CD4-positive, alpha-beta memory T cell (primary cell): ENCODE results near the gene STK32C. TPM values are rescaled to one million over a fixed set of nuclear protein-coding genes. Genes with fewer than 3 reads are reported as not detected.
"Not testable (repeated sequence)": the region's sequence is repeated elsewhere in the genome, so short reads cannot be mapped to it uniquely, and the experiment has no call there.

ENCODE experiments used
- CTCF ChIA-PET: fragments of 350-600 bp; sonication (Branson Sonifier 250); formaldehyde crosslinking; loops from one replicate; lab custom pipeline; 2021; ENCODE audit warnings: inconsistent platforms; ENCODE audit not compliant: partially characterized antibody; lab: Charles Lee
- POLR2A ChIA-PET: fragments of 350-600 bp; sonication (Branson Sonifier 250); formaldehyde crosslinking; loops from one replicate; lab custom pipeline; 2021; ENCODE audit not compliant: partially characterized antibody; lab: Charles Lee
- DNase-seq, 5 donors: peaks; one replicate each; pipeline versions ENCODE4 v3.0.0 to v3.0.0-alpha.2; 2020 to 2022; ENCODE audit warnings: mixed read lengths in 1 of 5
- H3K27ac ChIP-seq: one replicate; pipeline ENCODE4 v1.7.0; 2013; ENCODE audit warnings: low read depth, low read length
- H3K27me3 ChIP-seq: 2 replicates; pipeline ENCODE4 v1.7.0; 2013; ENCODE audit warnings: mild to moderate bottlenecking, low read length, moderate library complexity; ENCODE audit not compliant: insufficient read depth
- H3K36me3 ChIP-seq: 2 replicates; pipeline ENCODE4 v1.7.0; 2013; ENCODE audit warnings: mild to moderate bottlenecking, low read length, moderate library complexity; ENCODE audit not compliant: insufficient read depth
- H3K4me1 ChIP-seq: 2 replicates; pipeline ENCODE4 v1.7.0; 2013; ENCODE audit warnings: mild to moderate bottlenecking, low read length, moderate library complexity; ENCODE audit not compliant: insufficient read depth
- H3K4me3 ChIP-seq, 2 donors: one replicate each; pipeline ENCODE4 v1.7.0; 2013; ENCODE audit warnings: low read length in 2 of 2, mild to moderate bottlenecking in 1 of 2
- H3K9me3 ChIP-seq, 2 donors: one replicate each; pipeline ENCODE4 v1.7.0; 2013; ENCODE audit warnings: low read length in 2 of 2, control low read depth in 1 of 2; ENCODE audit not compliant: control insufficient read depth in 1 of 2
- H3K27ac Mint-ChIP-seq, 7 donors: one replicate each; pipeline ENCODE4 v1.8.0; 2020 to 2021; ENCODE audit warnings: mixed read lengths in 7 of 7, mild to moderate bottlenecking in 6 of 7, inconsistent platforms in 3 of 7, moderate library complexity in 3 of 7
- H3K27me3 Mint-ChIP-seq, 2 donors: one replicate each; pipeline ENCODE4 v1.8.0; 2020 to 2021; ENCODE audit warnings: mixed read lengths in 2 of 2
- H3K36me3 Mint-ChIP-seq, 2 donors: one replicate each; pipeline ENCODE4 v1.8.0; 2020 to 2021; ENCODE audit warnings: mixed read lengths in 2 of 2, inconsistent platforms in 1 of 2, mild to moderate bottlenecking in 1 of 2
- H3K4me1 Mint-ChIP-seq, 4 donors: one replicate each; pipeline ENCODE4 v1.8.0; 2020 to 2021; ENCODE audit warnings: mixed read lengths in 4 of 4, mild to moderate bottlenecking in 1 of 4
- H3K4me3 Mint-ChIP-seq, 8 donors: one replicate each; pipeline ENCODE4 v1.8.0; 2020 to 2021; ENCODE audit warnings: mixed read lengths in 8 of 8, mild to moderate bottlenecking in 7 of 8, moderate library complexity in 6 of 8, inconsistent platforms in 3 of 8
- H3K9me3 Mint-ChIP-seq, 8 donors: one replicate each; pipeline ENCODE4 v1.8.0; 2020 to 2021; ENCODE audit warnings: mixed read lengths in 8 of 8, mild to moderate bottlenecking in 5 of 8, inconsistent platforms in 3 of 8, moderate library complexity in 1 of 8
- intact Hi-C: fragments of 100-400 bp; cut with micrococcal nuclease; formaldehyde crosslinking; loops from one replicate; pipeline ENCODE4 v1.15.1; 2023
- polyA plus RNA-seq, 2 donors: library from polyadenylated mRNA; unstranded; fragments of 300-500 nt; fragmentation: Illumina TruSeq; gene quantifications; one replicate each; pipeline ENCODE4 v1.2.3, GENCODE V29; 2021
- total RNA-seq, 2 experiments: library from RNA; stranded (reverse); gene quantifications; one replicate each; pipeline ENCODE4 v1.2.3, GENCODE V29; 2021

STK32C gene
- total and polyA plus RNA-seq, 4 experiments from 2014 or later: 7.5 to 14.7 (median 10.6) TPM

DNA sequence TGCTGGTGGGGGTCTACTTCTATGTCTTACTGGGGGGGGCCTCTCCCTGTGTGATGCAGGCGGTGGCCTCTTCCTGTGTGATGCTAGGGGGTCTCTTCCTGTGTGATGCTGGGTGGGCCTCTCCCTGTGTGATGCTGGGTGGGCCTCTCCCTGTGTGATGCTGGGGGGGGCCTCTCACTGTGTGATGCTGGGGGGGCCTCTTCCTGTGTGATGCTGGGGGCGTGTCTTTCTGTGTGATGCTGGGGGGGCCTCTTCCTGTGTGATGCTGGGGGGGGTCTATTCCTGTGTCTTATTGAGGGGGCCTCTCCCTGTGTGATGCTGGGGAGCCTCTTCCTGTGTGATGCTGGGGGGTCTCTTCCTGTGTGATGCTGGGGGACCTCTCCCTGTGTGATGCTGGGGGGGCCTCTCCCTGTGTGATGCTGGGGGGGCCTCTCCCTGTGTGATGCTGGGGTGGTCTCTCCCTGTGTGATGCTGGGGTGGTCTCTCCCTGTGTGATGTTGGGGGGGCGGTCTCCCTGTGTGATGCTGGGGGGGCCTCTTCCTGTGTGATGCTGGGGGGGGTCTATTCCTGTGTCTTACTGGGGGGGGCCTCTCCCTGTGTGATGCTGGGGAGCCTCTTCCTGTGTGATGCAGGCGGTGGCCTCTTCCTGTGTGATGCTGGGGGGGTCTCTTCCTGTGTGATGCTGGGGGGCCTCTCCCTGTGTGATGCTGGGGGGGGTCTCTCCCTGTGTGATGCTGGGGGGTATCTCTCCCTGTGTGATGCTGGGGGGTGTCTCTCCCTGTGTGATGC lies 146.7 kb downstream of the STK32C start:
- H3K9me3 Mint-ChIP-seq, POLR2A ChIA-PET, H3K4me3 ChIP-seq, H3K36me3 ChIP-seq, CTCF ChIA-PET, H3K27me3 Mint-ChIP-seq, intact Hi-C loops, H3K9me3 ChIP-seq, H3K36me3 Mint-ChIP-seq, H3K27me3 ChIP-seq: not testable (repeated sequence)
- Histone ChIP-seq H3K27ac (peak overlapping the region; percentile 76), H3K4me1 (peaks cover 32% of the 10 kb centered on the region)
- peak in 4 of 5 donors; percentile 34 to 83 (median 46) for DNase-seq
- Mint-ChIP-seq H3K27ac (peak overlapping the region in 5 of 7 donors; percentile 90 to 98 (median 96)), H3K4me1 (peaks cover 19 to 51% (median 37%) of the 10 kb centered on the region in 4 donors), H3K4me3 (peak overlapping the region in 5 of 8 donors; percentile 13 to 54 (median 25))

DNA sequence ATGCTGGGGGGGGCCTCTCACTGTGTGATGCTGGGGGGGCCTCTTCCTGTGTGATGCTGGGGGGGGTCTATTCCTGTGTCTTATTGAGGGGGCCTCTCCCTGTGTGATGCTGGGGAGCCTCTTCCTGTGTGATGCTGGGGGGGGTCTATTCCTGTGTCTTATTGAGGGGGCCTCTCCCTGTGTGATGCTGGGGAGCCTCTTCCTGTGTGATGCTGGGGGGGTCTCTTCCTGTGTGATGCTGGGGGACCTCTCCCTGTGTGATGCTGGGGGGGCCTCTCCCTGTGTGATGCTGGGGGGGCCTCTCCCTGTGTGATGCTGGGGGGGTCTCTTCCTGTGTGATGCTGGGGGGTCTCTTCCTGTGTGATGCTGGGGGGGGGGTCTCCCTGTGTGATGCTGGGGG lies 147.5 kb downstream of the STK32C start:
- H3K36me3 Mint-ChIP-seq, H3K36me3 ChIP-seq, intact Hi-C loops, H3K9me3 Mint-ChIP-seq, H3K27me3 ChIP-seq, H3K4me3 Mint-ChIP-seq, H3K27me3 Mint-ChIP-seq, H3K4me3 ChIP-seq, H3K9me3 ChIP-seq, CTCF ChIA-PET, POLR2A ChIA-PET: not testable (repeated sequence)
- H3K4me1 ChIP-seq: peaks cover 32% of the 10 kb centered on the region
- H3K27ac Mint-ChIP-seq: peak overlapping the region in 4 of 7 donors; percentile 99 to 100 (median 100)
- H3K27ac ChIP-seq: peak overlapping the region; percentile 97
- peak in 2 of 5 donors; percentile 13 to 68 for DNase-seq
- H3K4me1 Mint-ChIP-seq: peaks cover 19 to 51% (median 37%) of the 10 kb centered on the region in 4 donors

DNA sequence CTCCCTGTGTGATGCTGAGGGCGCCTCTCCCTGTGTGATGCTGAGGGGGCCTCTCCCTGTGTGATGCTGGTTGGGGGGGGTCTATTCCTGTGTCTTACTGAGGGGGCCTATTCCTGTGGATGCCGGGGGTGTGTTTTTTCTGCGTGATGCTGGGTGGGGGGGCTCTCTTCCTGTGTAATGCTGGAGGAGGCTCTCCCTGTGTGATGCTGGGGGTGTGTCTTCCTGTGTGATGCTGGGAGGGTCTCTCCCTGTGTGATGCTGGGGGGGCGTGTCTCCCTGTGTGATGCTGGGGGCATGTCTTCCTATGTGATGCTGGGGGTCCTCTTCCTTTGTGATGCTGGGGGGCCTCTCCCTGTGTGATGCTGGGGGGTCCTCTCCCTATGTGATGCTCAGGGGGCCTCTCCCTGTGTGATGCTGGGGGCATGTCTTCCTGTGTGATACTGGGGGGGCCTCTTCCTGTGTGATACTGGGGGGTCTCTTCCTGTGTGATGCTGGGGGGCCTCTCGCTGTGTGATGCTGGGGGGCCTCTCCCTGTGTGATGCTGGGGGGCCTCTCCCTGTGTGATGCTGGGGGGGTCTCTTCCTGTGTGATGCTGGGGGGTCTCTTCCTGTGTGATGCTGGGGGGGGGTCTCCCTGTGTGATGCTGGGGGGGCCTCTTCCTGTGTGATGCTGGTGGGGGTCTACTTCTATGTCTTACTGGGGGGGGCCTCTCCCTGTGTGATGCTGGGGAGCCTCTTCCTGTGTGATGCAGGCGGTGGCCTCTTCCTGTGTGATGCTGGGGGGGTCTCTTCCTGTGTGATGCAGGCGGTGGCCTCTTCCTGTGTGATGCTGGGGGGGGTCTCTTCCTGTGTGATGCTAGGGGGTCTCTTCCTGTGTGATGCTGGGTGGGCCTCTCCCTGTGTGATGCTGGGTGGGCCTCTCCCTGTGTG lies 148.2 kb downstream of the STK32C start:
- POLR2A ChIA-PET, H3K9me3 Mint-ChIP-seq, H3K36me3 Mint-ChIP-seq, CTCF ChIA-PET, H3K27me3 Mint-ChIP-seq, H3K36me3 ChIP-seq, H3K27me3 ChIP-seq, H3K9me3 ChIP-seq: not testable (repeated sequence)
- H3K4me3 ChIP-seq: peak overlapping the region in 1 of 2 donors; percentile 4
- intact Hi-C loops: loop anchor here (2.0 to 5.0 kb wide), 3 partner anchors 148 to 377 kb away; partner anchors contain the start of genes INPP5A and STK32C
- peaks cover 32% of the 10 kb centered on the region for H3K4me1 ChIP-seq
- peaks cover 19 to 49% (median 36%) of the 10 kb centered on the region in 4 donors for H3K4me1 Mint-ChIP-seq
- peak overlapping the region; percentile 94 to 100 (median 99) for H3K27ac Mint-ChIP-seq
- peak overlapping the region; percentile 97 for H3K27ac ChIP-seq
- H3K4me3 Mint-ChIP-seq: peak overlapping the region; percentile 45 to 79 (median 72)
- DNase-seq: peak; percentile 67 to 95 (median 75)

DNA sequence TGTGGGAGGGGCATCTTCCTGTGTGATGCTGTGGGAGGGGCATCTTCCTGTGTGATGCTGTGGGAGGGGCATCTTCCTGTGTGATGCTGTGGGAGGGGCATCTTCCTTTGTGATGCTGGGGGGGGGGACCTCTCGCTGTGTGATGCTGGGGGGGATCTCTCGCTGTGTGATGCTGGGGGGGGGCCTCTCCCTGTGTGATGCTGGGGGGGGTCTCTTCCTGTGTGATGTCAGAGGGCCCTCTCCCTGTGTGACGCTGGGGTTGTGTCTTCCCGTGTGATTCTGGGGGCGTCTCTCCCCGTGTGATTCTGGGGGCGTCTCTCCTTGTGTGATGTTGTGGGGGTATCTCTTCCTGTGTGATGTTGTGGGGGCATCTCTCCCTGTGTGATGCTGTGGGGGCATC lies 148.9 kb downstream of the STK32C start:
- ChIA-PET POLR2A (no interaction called here), CTCF (no interaction called here)
- intact Hi-C loops: loop anchor here (2.0 to 5.0 kb wide), 3 partner anchors 148 to 378 kb away; partner anchors contain the start of genes INPP5A and STK32C
- H3K36me3 ChIP-seq: no peaks in the 10 kb centered on the region
- Mint-ChIP-seq H3K4me3 (peak overlapping the region; percentile 45 to 79 (median 72)), H3K27me3 (no peaks in the 10 kb centered on the region), H3K9me3 (peaks cover 0 to 9% (median 0%) of the 10 kb centered on the region in 8 donors), H3K27ac (peak overlapping the region; percentile 94 to 100 (median 99)), H3K4me1 (peaks cover 18 to 44% (median 34%) of the 10 kb centered on the region in 4 donors), H3K36me3 (no peaks in the 10 kb centered on the region)
- H3K27me3 ChIP-seq: no peaks in the 10 kb centered on the region
- DNase-seq: peak; percentile 47 to 88 (median 72)
- H3K9me3 ChIP-seq: no peaks in the 10 kb centered on the region
- peak overlapping the region; percentile 97 for H3K27ac ChIP-seq
- H3K4me1 ChIP-seq: peaks cover 32% of the 10 kb centered on the region
- peak overlapping the region in 1 of 2 donors; percentile 4 for H3K4me3 ChIP-seq

DNA sequence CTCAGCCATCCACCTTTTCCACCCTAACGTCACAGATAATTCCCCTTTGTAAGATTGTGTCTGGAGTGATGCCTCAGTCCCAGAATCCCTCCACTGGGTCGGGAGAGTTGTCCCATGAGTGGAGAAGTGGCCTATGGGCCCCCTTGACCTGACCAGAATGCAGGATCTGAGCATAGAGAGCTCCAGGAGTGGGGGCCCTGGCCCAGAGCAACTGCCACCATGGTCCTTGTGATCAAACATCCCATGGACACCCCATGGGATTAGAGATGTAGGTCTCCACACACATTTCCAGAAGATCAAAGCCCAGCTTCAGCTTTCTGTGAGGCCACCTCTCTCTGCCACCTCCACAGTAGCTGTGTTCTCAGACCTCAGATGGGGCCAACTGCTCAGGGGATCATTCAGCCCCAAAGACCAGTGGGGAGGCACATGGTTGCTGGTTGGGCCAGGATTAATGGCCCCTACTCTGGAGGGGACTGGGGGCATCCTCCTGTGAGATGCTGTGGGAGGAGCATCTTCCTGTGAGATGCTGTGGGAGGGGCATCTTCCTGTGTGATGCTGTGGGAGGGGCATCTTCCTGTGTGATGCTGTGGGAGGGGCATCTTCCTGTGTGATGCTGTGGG lies 149.5 kb downstream of the STK32C start:
- intact Hi-C loops: loop anchor here (2.0 to 5.0 kb wide), 3 partner anchors 149 to 379 kb away; partner anchors contain the start of genes INPP5A and STK32C
- Mint-ChIP-seq H3K9me3 (peaks cover 0 to 9% (median 0%) of the 10 kb centered on the region in 8 donors), H3K27me3 (no peaks in the 10 kb centered on the region), H3K4me1 (peaks cover 14 to 40% (median 33%) of the 10 kb centered on the region in 4 donors), H3K4me3 (peak overlapping the region in 4 of 8 donors; percentile 7 to 54 (median 12)), H3K27ac (peak overlapping the region; percentile 93 to 96 (median 94)), H3K36me3 (no peaks in the 10 kb centered on the region)
- POLR2A ChIA-PET: no interaction called here
- Histone ChIP-seq H3K27me3 (no peaks in the 10 kb centered on the region), H3K4me3 (no peak overlapping the region), H3K27ac (peak overlapping the region; percentile 97), H3K9me3 (no peaks in the 10 kb centered on the region), H3K4me1 (peaks cover 32% of the 10 kb centered on the region), H3K36me3 (no peaks in the 10 kb centered on the region)
- CTCF ChIA-PET: no interaction called here
- DNase-seq: peak; percentile 66 to 75 (median 73)
